Effector memory CD4-positive, alpha-beta T cell (primary cell): ENCODE measurements around the gene ZNF831.

Experiments
- DNase-seq, 3 donors: peaks; one replicate each; pipeline ENCODE4 v3.0.0-alpha.2; 2020
- H3K27ac ChIP-seq: 2 replicates; pipeline ENCODE4 v1.7.0; 2013; ENCODE audit warnings: mild to moderate bottlenecking, low read length, moderate library complexity; ENCODE audit not compliant: insufficient read depth, poor library complexity, severe bottlenecking
- H3K27me3 ChIP-seq: replicated peaks from 2 replicates; pipeline ENCODE4 v1.7.0; 2013; ENCODE audit warnings: mild to moderate bottlenecking, low read length; ENCODE audit not compliant: insufficient read depth, control insufficient read depth, poor library complexity, severe bottlenecking
- H3K36me3 ChIP-seq: 2 replicates; pipeline ENCODE4 v1.7.0; 2013; ENCODE audit warnings: mild to moderate bottlenecking, low read length, moderate library complexity; ENCODE audit not compliant: control insufficient read depth, insufficient read depth
- H3K4me1 ChIP-seq: 2 replicates; pipeline ENCODE4 v1.7.0; 2013; ENCODE audit warnings: low read length, mild to moderate bottlenecking; ENCODE audit not compliant: control insufficient read depth, insufficient read depth, poor library complexity, severe bottlenecking
- H3K4me3 ChIP-seq: 2 replicates; pipeline ENCODE4 v1.7.0; 2013; ENCODE audit warnings: low read length, low read depth, mild to moderate bottlenecking; ENCODE audit not compliant: insufficient read depth, poor library complexity, severe bottlenecking
- H3K9me3 ChIP-seq: 2 replicates; pipeline ENCODE4 v1.7.0; 2013; ENCODE audit warnings: mild to moderate bottlenecking, low read length, moderate library complexity; ENCODE audit not compliant: control insufficient read depth

ZNF831 gene

GRCh38 chr20:59148701-59149493 lies 14.7 kb upstream of the ZNF831 start:
- Histone ChIP-seq H3K4me1 (peaks cover 77% of the 10 kb centered on the region), H3K4me3 (peak overlapping the region; percentile 33), H3K9me3 (no peaks in the 10 kb centered on the region), H3K27ac (peak overlapping the region; percentile 96), H3K36me3 (no peaks in the 10 kb centered on the region), H3K27me3 (no peaks in the 10 kb centered on the region)
- DNase-seq: no peak

- H3K4me1 ChIP-seq: peaks cover 78% of the 10 kb centered on the region
- H3K27me3 ChIP-seq: no peaks in the 10 kb centered on the region
- no peaks in the 10 kb centered on the region for H3K9me3 ChIP-seq
- H3K27ac ChIP-seq: peak overlapping the region; percentile 96
- DNase-seq: peak; percentile 60 to 72 (median 63)
- H3K36me3 ChIP-seq: no peaks in the 10 kb centered on the region
- peak overlapping the region; percentile 26 for H3K4me3 ChIP-seq
Observed at GRCh38 chr20:59149678-59150504, 13.7 kb upstream of the ZNF831 start.

GRCh38 chr20:59150821-59151251 lies 12.8 kb upstream of the ZNF831 start:
- Histone ChIP-seq H3K9me3 (no peaks in the 10 kb centered on the region), H3K27me3 (no peaks in the 10 kb centered on the region), H3K27ac (peak overlapping the region; percentile 96), H3K4me1 (peaks cover 79% of the 10 kb centered on the region), H3K36me3 (no peaks in the 10 kb centered on the region), H3K4me3 (peak overlapping the region; percentile 3)
- DNase-seq: no peak

GRCh38 chr20:59151391-59151790 lies 12.2 kb upstream of the ZNF831 start:
- DNase-seq: no peak
- Histone ChIP-seq H3K27ac (peak overlapping the region; percentile 96), H3K27me3 (no peaks in the 10 kb centered on the region), H3K9me3 (no peaks in the 10 kb centered on the region), H3K4me1 (peaks cover 77% of the 10 kb centered on the region), H3K36me3 (no peaks in the 10 kb centered on the region), H3K4me3 (no peak overlapping the region)

GRCh38 chr20:59151820-59152219 lies 11.8 kb upstream of the ZNF831 start:
- Histone ChIP-seq H3K27ac (peak overlapping the region; percentile 96), H3K4me1 (peaks cover 72% of the 10 kb centered on the region), H3K27me3 (no peaks in the 10 kb centered on the region), H3K4me3 (no peak overlapping the region), H3K9me3 (no peaks in the 10 kb centered on the region), H3K36me3 (no peaks in the 10 kb centered on the region)
- DNase-seq: no peak

- no peak for DNase-seq
- H3K27ac ChIP-seq: peak overlapping the region; percentile 96
Observed at GRCh38 chr20:59152559-59153354, 10.9 kb upstream of the ZNF831 start.

GRCh38 chr20:59153355-59153681 lies 10.3 kb upstream of the ZNF831 start:
- Histone ChIP-seq H3K27ac (no peak overlapping the region), H3K27me3 (no peaks in the 10 kb centered on the region), H3K4me3 (no peak overlapping the region), H3K36me3 (no peaks in the 10 kb centered on the region), H3K4me1 (peaks cover 71% of the 10 kb centered on the region), H3K9me3 (no peaks in the 10 kb centered on the region)
- DNase-seq: no peak

More at GRCh38 chr20:59152559-59153354, 10.9 kb upstream of the ZNF831 start:
- peaks cover 69% of the 10 kb centered on the region for H3K4me1 ChIP-seq
- H3K9me3 ChIP-seq: no peaks in the 10 kb centered on the region
- H3K4me3 ChIP-seq: no peak overlapping the region
- H3K36me3 ChIP-seq: no peaks in the 10 kb centered on the region
- H3K27me3 ChIP-seq: no peaks in the 10 kb centered on the region

GRCh38 chr20:59153832-59154231 lies 9.8 kb upstream of the ZNF831 start:
- no peak for DNase-seq
- Histone ChIP-seq H3K4me3 (no peak overlapping the region), H3K27me3 (no peaks in the 10 kb centered on the region), H3K36me3 (no peaks in the 10 kb centered on the region), H3K4me1 (peaks cover 74% of the 10 kb centered on the region), H3K27ac (no peak overlapping the region), H3K9me3 (no peaks in the 10 kb centered on the region)

- no peak for DNase-seq
- H3K4me1 ChIP-seq: peaks cover 72% of the 10 kb centered on the region
- H3K36me3 ChIP-seq: no peaks in the 10 kb centered on the region
Observed at GRCh38 chr20:59154317-59155013, 9.2 kb upstream of the ZNF831 start.

More at GRCh38 chr20:59154317-59155013, 9.2 kb upstream of the ZNF831 start:
- no peaks in the 10 kb centered on the region for H3K9me3 ChIP-seq
- H3K27ac ChIP-seq: no peak overlapping the region
- no peaks in the 10 kb centered on the region for H3K27me3 ChIP-seq
- no peak overlapping the region for H3K4me3 ChIP-seq
